Activated T-helper 1 cell treated with Interleukin-2 at 50 U/mL for 16 hours (primary cell): ENCODE results near the gene INHBC.
"Not testable (repeated sequence)": the region's sequence is repeated elsewhere in the genome, so short reads cannot be mapped to it uniquely, and the experiment has no call there.

ENCODE experiments used
- DNase-seq: peaks from one replicate; pipeline ENCODE4 v3.0.0-alpha.2; 2020; ENCODE audit warnings: low read depth

Gene INHBC

DNA sequence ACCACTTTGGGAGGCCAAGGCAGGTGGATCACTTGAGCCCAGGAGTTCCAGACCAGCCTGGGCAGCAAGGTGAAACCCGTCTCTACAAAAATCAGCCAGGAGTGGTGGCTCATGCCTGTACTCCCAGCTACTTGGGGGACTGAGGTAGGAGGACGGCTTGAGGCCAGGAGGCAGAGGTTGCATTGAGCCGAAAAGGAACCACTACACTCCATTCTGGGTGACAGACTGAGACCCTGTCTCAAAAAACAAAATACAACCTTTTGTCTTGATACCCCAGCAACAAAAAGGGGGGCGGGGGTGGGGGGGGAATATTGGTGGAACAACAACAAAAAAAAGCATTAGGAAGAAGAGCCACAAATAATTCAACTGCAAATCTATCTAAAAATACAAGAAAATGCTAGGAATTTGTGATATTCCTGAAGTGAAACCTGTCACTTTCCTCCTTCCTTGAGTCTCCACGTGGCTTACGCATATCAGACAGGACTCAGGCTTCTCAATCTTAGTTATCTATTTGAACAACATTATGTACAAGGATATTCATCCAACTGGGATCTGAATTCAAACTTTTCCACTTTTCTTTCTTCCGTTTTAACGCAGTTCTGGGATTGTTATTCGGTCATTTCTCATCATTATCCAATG lies 5.0 kb upstream of the INHBC start:
- DNase-seq, result no peak

DNA sequence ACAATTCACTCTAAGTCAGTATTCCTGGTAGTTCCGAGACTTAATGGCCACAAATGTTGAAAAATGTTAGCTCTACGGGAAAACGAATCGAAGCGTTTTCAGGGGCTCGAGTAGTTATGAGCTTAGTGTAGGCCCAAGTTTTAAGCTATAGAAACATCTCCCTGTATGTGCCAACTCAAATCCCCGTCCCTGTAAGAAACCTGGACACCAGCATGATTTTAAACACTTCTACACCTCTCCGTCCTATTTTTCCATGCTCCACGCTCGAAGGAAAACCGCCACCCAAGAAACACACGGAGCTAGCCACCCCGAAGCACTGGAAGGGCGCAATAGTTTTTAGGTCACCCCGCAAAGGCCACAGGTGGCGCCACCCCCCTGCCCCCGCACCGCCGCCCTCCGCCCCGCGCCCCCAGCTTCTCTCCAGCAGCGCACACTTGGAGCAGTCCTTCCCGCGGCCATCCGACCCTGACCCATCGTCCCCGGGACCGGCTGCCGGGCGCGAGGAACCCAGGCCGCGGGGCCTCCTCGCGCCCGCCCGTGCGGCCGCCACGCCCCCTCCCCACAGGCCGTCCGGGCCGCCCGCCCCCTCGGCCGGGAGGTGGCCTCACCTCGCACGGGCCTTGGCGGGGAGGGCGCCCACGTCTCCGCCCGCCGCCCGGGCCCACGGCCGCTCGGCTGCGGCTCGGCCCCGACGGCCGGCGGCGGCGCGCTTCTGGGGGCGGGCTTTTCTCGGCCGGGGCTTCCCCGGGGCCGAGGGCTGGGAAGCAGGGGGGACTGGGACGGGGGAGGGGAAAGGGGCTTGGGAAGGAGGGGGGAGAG lies 4.3 kb upstream of the INHBC start:
- no peak for DNase-seq

DNA sequence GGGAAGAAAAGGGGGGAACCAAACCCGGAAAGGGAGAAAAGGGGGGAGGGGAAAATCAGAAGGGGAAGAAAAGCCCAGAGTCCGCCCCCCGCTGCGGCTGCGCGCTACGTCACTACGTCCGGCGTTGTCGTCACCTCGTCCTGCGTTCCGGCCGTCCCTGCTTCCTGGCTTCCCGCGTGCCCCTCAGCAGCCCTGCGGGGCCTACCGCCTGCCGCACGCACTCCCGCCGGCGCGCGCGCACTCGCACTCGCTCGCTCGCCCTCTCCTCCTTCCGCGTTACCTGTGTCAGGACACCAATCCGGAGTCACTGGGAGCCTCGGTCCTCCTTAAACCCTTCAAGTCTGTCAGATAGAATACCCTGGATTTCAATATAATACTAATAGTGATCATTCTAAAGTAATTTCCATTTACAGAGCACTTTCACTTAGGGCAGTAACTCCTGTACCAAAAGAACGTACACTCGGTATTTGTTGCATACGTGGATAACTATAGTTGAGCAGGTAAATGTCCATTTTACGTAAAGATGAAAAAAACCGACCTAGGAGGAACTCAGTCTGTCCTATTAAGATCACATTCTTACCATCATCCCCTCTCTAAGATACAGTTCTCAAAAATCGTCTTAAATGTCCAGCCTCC lies 3.5 kb upstream of the INHBC start, which contains the start of gene R3HDM2:
Gene R3HDM2 (minus strand): TSS at position 113 of the 636 bp plus-strand sequence. CDS start 120,615 bp downstream, outside the sequence.
- peak; percentile 93 for DNase-seq

DNA sequence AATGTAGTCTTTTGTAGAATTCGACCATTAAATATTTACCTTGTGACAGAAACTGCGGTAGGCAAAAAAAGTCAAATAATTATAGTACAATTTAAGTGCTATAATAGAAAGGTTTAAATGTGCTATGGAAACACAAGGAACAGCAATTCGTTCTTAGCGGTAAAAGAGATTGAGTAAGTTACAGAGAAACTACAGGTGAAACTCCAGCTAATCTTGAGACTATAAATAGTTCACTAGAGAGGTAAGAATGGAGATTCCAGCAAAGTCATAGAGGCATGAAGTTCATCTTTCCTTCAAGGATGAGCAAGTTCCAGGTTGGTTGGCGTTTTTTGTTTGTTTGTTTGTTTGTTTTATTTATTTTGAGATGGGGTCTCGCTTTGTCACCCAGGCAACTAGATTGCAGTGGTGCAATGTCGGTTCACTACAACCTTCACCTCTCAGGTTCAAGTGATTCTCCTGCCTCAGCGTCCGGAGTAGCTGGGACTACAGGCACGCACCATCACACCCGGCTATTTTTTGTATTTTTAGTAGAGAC lies 2.9 kb upstream of the INHBC start:
- no peak for DNase-seq

DNA sequence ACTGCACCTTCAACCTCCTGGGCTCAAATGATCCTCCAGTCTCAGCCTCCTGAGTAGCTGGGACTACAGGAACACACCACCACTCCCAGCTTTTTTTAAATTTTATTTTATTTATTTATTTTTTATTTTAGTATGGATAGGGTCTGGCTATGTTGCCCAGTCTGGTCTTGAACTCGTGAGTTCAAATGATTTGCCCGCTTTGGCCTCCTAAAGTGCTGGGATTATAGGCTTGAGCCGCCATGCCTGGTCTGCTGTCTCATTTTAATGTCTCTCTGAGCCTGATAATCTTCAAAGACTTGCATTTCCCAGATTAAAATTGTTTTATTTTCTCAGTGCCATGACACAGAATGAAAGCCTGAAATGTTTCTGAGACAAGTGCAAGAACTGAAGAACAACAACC lies 1.2 kb upstream of the INHBC start:
- DNase-seq, result no peak

DNA sequence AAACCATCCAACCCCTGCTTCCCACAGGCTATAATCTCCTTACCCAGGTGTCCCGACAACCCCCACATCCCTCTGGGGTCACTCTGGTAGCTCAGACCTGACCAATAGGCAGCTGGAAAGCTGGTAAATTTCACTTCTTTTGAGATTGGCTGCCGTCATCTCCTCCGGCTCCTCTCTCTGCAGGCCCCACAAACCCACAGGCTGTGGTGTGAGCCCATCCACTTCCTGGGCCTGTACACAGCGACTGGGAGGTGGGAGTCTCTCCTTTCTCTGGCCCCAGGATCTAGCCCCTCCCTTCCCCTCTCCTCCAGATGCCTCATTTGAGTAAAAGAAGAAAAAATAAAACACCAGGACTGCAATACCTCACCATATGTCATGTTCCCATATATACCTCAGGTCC lies 709 bp downstream of the INHBC start:
- no peak for DNase-seq

DNA sequence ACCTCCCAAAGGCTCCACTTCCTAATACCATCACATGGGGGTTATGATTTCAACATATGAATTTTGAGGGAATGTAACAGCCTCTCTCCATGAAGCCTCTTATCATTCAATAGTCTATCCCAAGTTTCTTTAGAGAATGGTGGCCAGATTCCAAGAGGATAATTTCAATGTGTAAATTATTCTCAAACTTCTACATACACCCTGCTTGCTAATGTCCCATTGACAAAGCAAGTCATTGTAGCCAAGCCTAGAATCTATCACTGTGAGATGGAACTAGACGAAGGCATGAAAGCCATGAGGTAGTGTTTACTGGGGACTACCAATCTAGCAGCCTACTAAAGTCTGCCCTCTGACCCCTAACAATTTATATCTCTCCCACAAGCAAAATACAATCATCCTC lies 3.8 kb downstream of the INHBC start:
- DNase-seq, result no peak

DNA sequence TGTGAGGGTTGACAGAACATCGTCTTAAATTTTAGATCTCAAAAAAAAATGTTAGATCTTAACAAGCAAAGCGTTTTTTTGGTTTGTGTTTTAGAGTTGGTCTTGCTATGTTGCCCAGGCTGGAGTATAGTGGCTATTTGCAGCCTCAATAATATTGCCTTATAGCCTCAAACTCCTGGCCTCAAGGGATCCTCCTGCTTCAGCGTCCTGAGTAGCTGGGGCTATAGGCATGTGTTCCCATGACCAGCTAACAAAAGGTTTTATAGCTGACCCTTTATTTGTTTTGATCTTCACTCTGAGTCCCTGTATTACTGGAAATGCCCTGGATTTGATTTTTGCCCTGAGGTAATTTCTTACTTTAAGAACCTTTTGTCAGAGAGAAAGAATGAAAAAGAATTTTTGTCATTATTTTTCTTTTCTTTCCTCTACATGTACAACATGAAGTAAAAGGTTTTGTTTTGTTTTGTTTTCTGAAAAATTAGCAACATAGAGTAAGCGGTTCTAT lies 5.2 kb downstream of the INHBC start:
- DNase-seq, result no peak

DNA sequence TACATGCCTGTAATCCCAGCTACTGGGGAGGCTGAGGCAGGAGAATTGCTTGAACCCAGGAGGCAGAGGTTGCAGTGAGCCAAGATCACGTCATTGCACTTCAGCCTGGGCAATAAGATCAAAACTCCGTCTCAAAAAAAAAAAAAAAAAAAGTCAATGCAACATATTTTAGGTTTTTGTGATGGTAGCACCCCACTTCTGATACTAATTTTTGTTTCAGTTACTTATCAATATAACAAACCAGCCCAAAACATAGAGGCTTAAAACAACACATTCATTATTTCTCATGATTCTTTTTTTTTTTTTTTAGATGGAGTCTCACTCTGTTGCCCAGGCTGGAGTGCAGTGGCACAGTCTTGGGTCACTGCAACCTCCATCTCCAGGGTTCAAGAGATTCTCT lies 6.8 kb downstream of the INHBC start:
- DNase-seq, result not testable (repeated sequence)

DNA sequence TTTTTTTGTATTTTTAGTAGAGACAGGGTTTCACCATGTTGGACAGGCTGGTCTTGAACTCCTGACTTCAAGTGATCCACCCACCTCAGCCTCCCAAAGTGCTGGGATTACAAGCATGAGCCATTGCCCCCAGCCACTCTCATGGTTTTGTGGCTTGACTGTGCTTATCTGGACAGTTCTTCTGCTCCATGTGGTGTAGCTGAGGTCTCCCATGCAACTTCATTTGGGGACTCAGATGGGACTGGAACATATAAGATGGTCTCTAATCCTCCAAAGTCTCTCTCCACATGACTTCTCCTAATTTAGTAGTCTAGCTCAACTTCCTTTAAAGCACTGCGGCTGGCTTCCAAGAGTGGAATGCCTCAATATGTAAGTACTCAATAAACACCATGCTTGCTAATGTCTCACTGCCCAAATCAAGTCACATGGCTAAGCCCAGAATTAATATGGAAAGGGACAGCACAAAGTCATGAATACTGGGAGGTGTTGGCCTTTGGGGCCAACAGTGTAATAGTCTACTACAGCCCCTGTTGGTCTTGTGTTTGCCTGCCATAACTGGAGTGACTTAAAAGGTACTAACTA lies 7.4 kb downstream of the INHBC start:
- DNase-seq, result no peak

DNA sequence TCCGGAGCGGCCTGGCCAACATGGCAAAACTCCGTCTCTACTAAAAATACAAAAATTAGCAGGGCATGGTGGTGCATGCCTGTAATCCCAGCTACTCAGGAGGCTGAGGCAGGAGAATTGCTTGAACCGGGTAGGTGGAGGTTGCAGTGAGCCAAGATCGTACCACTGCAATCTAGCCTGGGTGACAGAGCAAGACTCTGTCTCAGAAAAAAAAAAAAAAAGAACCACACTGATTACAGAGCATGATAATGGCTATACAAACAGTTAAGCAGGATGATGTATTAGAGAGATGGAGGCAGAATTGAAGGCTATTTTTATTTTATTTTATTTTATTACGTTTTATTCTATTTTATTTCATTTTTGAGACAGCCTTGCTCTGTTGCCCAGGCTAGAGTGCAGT lies 9.8 kb downstream of the INHBC start:
- DNase-seq, result not testable (repeated sequence)

DNA sequence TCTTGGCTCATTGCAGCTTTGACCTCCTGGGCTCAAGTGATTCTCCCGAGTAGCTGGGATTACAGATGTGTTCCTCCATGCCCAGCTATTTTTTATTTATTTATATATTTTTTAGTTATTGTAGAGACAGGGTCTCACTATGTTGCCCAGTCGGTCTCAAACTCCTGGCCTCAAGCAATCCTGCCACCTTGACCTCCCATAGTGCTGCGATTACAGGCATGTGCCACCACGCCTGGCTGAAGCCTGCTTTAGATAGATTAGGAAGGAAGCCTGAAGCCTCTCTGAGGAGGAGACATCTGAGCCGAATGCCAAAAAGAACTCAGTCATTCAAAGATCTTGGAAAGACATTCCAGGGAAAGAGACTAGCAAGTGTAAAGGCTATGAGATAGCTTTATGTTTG lies 10.2 kb downstream of the INHBC start:
- DNase-seq, result no peak

DNA sequence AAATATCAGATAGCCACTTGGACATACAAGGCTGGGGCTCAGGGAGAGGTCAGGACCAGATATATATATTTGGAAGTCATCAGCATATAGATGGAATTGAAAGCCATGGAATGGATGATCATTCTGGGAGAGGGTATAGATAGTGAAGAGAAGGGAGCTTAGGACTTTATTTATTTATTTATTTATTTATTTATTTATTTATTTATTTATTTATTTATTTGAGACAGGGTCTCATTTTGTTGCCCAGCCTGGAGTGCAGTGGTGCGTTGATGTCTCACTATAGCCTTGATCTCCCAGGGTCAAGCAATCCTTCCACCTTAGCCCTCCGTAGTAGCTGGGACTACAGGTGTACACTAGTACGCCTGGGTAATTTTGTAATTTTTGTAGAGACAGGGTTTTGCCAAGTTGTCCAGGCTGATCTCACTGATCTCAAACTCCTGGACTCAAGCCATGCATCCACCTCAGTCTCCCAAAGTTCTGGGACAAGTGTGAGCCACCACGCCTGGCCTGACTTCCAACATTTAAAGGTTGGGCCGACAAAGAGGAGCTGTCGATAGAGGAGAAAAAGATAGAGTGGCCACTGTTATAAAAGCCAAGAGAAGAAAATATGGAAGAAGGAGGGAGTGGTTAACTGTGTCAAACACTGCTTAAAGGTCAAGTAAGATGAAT lies 11.8 kb downstream of the INHBC start:
- no peak for DNase-seq

DNA sequence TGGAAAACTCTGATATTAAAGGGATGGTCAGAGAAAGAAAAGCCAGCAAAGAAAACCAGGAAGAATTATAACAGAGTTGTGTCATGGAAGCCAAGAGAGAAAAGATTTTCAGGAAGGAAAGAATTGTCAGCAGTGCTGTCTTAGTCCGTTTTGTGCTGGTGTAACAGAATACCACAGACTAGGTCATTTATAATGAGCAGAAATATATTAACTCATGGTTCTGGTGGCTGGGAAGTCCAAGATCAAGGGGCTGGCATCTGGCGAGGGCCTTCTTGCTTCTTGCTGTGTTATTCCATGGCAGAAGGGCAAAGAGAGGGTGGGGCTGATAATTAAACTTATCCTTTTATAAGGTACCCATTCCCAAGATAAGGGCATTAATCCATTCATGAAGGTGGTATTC lies 14.1 kb downstream of the INHBC start:
- no peak for DNase-seq

DNA sequence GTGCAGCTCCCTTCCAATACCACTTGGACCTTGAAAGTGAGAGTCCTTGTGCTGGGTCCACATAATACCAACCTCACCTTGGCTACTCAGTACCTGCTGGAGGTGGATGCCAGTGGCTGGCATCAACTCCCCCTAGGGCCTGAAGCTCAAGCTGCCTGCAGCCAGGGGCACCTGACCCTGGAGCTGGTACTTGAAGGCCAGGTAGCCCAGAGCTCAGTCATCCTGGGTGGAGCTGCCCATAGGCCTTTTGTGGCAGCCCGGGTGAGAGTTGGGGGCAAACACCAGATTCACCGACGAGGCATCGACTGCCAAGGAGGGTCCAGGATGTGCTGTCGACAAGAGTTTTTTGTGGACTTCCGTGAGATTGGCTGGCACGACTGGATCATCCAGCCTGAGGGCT lies 14.8 kb downstream of the INHBC start:
- no peak for DNase-seq

DNA sequence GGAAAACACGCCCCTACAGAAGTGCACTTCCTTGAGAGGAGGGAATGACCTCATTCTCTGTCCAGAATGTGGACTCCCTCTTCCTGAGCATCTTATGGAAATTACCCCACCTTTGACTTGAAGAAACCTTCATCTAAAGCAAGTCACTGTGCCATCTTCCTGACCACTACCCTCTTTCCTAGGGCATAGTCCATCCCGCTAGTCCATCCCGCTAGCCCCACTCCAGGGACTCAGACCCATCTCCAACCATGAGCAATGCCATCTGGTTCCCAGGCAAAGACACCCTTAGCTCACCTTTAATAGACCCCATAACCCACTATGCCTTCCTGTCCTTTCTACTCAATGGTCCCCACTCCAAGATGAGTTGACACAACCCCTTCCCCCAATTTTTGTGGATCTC lies 15.5 kb downstream of the INHBC start:
- no peak for DNase-seq

DNA sequence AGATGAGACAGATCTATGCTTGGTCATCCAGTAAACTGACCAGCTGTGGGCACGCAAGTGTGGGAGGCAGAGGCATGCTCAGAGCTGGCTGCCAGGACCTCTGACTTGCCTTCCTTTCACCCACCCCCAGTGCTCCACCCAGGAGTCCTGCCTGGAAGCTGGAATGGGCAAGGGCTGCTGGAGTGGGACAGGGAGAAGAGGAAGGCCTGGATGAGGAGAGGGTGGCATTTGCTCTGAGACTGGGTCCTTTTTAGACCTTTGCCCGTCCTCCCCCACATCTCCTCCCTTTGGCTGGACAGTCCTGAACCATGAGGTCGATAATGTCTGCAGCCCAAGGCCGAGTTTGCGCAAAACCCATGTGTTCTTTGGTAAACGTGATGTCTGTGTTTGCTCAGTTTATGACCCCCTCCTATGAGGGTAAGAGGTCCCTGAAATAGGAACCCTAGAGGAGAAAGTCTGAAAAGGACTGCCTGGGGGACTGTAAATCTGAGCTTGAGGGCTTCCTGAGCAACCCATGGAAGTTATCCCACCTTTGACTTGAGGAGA lies 16.7 kb downstream of the INHBC start:
- no peak for DNase-seq

DNA sequence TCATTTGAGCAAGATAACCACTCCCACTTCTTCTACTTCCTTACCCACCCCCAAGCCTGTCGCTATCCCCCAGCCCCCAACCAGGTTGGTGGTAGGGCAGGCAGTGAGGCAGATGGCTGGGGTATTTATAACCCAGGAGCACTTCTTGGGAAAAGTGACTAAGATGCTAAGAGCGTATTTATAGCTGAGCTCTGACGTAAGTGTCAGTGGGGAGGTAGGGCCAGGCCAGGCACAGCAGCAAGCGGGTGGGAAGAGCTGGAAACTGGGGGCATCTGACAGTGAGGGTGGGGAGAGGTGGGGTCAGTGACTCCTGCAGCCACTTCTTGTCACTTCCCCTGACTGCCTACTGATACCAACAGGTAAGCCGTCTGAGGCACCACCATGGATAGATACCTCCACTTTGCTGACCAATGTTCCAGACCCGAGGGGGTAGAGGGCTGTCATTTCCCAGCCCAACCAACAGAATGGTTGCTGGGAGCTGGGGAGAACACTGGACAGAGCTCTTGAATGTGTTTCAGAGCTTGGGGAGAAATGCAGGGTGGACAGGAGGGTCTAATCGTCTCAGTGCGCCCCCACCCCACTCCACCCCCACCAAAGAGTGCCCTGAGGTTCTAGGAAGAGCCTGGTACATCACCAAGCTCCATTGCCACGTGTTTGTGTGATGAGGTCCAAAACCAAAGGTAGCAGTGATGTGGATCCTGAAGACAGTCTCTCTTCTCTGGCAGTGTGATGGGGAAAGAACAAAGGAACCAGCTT lies 17.8 kb downstream of the INHBC start:
- DNase-seq, result no peak

DNA sequence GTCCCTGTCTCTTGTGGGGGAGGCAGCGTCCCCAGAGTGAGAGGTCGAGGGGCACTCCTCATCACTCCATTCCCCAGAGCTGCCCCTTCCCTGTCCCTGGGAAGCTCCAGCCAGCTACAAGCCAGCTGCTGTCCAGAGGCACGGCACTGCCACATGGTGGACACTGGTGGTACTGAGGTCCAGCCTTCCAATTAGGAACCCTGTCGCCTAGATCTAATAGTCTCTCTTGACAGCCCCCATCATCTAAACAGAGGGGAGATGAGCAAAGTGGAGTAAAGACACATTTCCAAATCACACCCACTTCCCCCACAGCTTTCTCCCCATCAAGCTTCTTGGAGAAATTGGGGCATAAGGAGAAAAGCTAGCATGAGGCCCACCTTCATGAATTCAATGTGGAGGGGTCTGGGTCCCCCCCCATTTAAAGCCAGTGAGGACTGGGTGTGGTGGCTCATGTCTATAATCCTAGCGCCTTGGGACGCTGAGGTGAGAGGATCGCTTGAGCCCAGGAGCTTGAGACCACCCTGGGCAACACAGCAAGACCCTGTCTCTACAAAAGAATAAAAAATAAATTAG lies 18.4 kb downstream of the INHBC start:
- DNase-seq, result no peak

DNA sequence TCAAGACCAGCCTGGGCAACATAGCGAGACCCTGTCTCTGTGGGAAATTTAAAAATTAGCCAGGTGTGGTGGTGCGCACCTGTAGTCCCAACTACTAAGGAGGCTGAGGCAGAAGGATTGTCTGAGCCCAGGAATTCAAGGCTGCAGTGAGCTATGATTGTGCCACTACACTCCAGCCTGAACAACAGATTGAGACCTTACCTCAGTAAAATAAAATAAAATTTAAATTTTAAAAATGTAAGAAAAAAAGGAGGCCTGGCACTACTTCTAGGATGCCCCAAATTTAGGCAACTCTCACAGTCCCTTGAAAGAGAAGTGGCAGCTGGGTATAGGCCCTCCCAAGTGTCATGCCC lies 19.6 kb downstream of the INHBC start:
- no peak for DNase-seq
